Lung (tissue), 12 donors: ENCODE measurements around the gene FRMD4A. TPM values are rescaled to one million over a fixed set of nuclear protein-coding genes. Genes with fewer than 3 reads are reported as not detected.

ENCODE experiments used
- ATAC-seq: fragments of 200-7000 bp; cut with Tn5 transposase; one replicate; pipeline ENCODE4 v1.9.1; 2020; ENCODE audit warnings: moderate number of reproducible peaks; ENCODE audit not compliant: insufficient read depth, low FRiP score
- DNase-seq, 3 donors: peaks; one replicate each; pipeline ENCODE4 v3.0.0-alpha.2; 2013 to 2017
- H3K27ac ChIP-seq, 2 donors: one replicate each; pipeline ENCODE4 v1.5.1; 2013; ENCODE audit warnings: mild to moderate bottlenecking in 2 of 2, moderate library complexity in 2 of 2, control low read depth in 1 of 2, inconsistent platforms in 1 of 2, low read depth in 1 of 2, low read length in 1 of 2
- H3K27me3 ChIP-seq, 3 donors: one replicate each; pipeline ENCODE4 v1.5.1; 2013; ENCODE audit warnings: low read length in 2 of 3; ENCODE audit not compliant: control insufficient read depth in 3 of 3, insufficient read depth in 3 of 3
- H3K36me3 ChIP-seq, 4 donors: one replicate each; pipeline ENCODE4 v1.5.1; 2013; ENCODE audit warnings: low read length in 4 of 4, mild to moderate bottlenecking in 1 of 4, moderate library complexity in 1 of 4; ENCODE audit not compliant: control insufficient read depth in 4 of 4, insufficient read depth in 4 of 4
- H3K4me1 ChIP-seq, 5 donors: one replicate each; pipeline ENCODE4 v1.5.1; 2013; ENCODE audit warnings: low read length in 5 of 5, mild to moderate bottlenecking in 2 of 5, moderate library complexity in 1 of 5; ENCODE audit not compliant: control insufficient read depth in 5 of 5, insufficient read depth in 5 of 5
- H3K4me3 ChIP-seq: one replicate; pipeline ENCODE4 v1.5.1; 2013; ENCODE audit warnings: mild to moderate bottlenecking, control low read depth, moderate library complexity
- H3K9ac ChIP-seq, 2 donors: one replicate each; pipeline ENCODE4 v1.5.1; 2013; ENCODE audit warnings: low read length in 2 of 2, control low read depth in 1 of 2; ENCODE audit not compliant: insufficient read depth in 1 of 2
- H3K9me3 ChIP-seq, 4 donors: one replicate each; pipeline ENCODE4 v1.5.1; 2013; ENCODE audit warnings: low read length in 3 of 4, mild to moderate bottlenecking in 1 of 4, moderate library complexity in 1 of 4; ENCODE audit not compliant: control insufficient read depth in 4 of 4, insufficient read depth in 3 of 4
- CTCF ChIP-seq: IDR thresholded peaks from 2 replicates; pipeline ENCODE4 v1.5.1; 2012; ENCODE audit warnings: mild to moderate bottlenecking; ENCODE audit errors: control extremely low read depth, extremely low read depth
- WGBS, 2 donors: extraction: QIAGEN DNeasy Blood & Tissue Kit; methylation state at CpG; one replicate each; pipeline ENCODE4 v1.1.7; 2013; 5-methylcytosine and 5-hydroxymethylcytosine counted together
- polyA plus RNA-seq, 2 donors: library from polyadenylated mRNA; stranded (reverse); fragments of 200-250 nt; gene quantifications; one replicate each; pipeline ENCODE4 v1.2.1, GENCODE V29; 2013
- total RNA-seq, 2 donors: library from RNA; depleted of rRNA in 1 of 2; stranded (reverse); fragments of >200 nt in 1 of 2; gene quantifications; one replicate each; pipeline ENCODE4 v1.2.1, GENCODE V29; 2014 to 2021
- donor health status: control.
- donor health status: control.
- donor health status: Bipolar disorder and iron deficiency.
- donor health status: healthy.
- donor health status: DM: yes; HTN: yes; CAD: no.

Gene FRMD4A
- total and polyA plus RNA-seq, 4 donors: 12.0 to 64.5 (median 29.3) TPM

- Histone ChIP-seq H3K9ac (no peak overlapping the region), H3K36me3 (no peaks in the 10 kb centered on the region), H3K27me3 (no peaks in the 10 kb centered on the region), H3K27ac (no peak overlapping the region), H3K4me3 (no peak overlapping the region), H3K4me1 (peaks cover 0 to 27% (median 2%) of the 10 kb centered on the region in 5 donors), H3K9me3 (no peaks in the 10 kb centered on the region)
- 86 to 87% methylated on average over 2 of the region's 2 CpGs for WGBS, 2 donors
- ATAC-seq (no peak), DNase-seq (no peak)
- no peak for TF ChIP-seq CTCF
Observed at GRCh38 chr10:13754277-13754676, 576.4 kb downstream of the FRMD4A start.

GRCh38 chr10:13751191-13751764, 579.4 kb downstream of the FRMD4A start:
- no peak for TF ChIP-seq CTCF
- Histone ChIP-seq H3K27me3 (no peaks in the 10 kb centered on the region), H3K4me3 (no peak overlapping the region), H3K9ac (no peak overlapping the region), H3K36me3 (no peaks in the 10 kb centered on the region), H3K27ac (no peak overlapping the region), H3K4me1 (peaks cover 0 to 15% (median 0%) of the 10 kb centered on the region in 5 donors), H3K9me3 (no peaks in the 10 kb centered on the region)
- DNase-seq (no peak), ATAC-seq (no peak)
- WGBS, 2 donors: 84 to 89% methylated on average over 4 of the region's 4 CpGs

GRCh38 chr10:13750299-13751190, 580.2 kb downstream of the FRMD4A start:
- WGBS, 2 donors: 81 to 89% methylated on average over 11 of the region's 11 CpGs
- Histone ChIP-seq H3K27ac (no peak overlapping the region), H3K36me3 (no peaks in the 10 kb centered on the region), H3K27me3 (no peaks in the 10 kb centered on the region), H3K4me3 (no peak overlapping the region), H3K9ac (no peak overlapping the region), H3K9me3 (no peaks in the 10 kb centered on the region), H3K4me1 (peaks cover 0 to 14% (median 0%) of the 10 kb centered on the region in 5 donors)
- ATAC-seq (no peak), DNase-seq (no peak)
- no peak for TF ChIP-seq CTCF
